Choroid plexus epithelial cell (primary cell): Measurements from ENCODE around the gene SLC35F4.
"Not testable (repeated sequence)": the region's sequence is repeated elsewhere in the genome, so short reads cannot be mapped to it uniquely, and the experiment has no call there.

ENCODE experiments used
- DNase-seq: peaks from one replicate; pipeline ENCODE4 v3.0.0-alpha.2; 2010; ENCODE audit warnings: low read depth
- H3K4me3 ChIP-seq: 2 replicates; pipeline ENCODE4 v1.5.1; 2011; ENCODE audit warnings: low read depth, mild to moderate bottlenecking, control low read depth, low read length, moderate library complexity
- TF ChIP-seq, protein P1 (sequence below): conservative IDR thresholded peaks from 2 replicates; pipeline ENCODE4 v1.5.1; 2011; ENCODE audit warnings: low read depth, mild to moderate bottlenecking, control low read depth, inconsistent platforms, low read length, moderate library complexity

SLC35F4 gene

DNA sequence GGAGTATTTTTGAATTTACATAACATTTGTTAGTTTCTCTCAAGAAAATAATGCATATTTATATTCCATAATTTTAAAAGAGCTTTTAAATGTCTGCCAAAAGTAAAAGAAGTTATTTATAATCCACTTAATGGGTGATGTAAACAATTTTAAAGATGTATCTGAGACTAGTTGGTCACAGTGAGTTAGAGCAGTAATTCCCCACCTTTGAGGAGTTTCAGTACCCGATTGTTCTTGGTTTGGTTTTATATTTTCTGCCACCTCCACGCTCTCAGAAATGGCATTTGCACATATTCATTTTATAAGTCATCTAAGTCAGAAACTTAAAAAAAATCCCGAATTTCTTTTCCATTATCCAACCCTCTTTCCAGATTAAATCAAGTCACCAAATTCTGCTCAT is 153.2 kb downstream of the SLC35F4 start:
- TF ChIP-seq, protein P1, sequence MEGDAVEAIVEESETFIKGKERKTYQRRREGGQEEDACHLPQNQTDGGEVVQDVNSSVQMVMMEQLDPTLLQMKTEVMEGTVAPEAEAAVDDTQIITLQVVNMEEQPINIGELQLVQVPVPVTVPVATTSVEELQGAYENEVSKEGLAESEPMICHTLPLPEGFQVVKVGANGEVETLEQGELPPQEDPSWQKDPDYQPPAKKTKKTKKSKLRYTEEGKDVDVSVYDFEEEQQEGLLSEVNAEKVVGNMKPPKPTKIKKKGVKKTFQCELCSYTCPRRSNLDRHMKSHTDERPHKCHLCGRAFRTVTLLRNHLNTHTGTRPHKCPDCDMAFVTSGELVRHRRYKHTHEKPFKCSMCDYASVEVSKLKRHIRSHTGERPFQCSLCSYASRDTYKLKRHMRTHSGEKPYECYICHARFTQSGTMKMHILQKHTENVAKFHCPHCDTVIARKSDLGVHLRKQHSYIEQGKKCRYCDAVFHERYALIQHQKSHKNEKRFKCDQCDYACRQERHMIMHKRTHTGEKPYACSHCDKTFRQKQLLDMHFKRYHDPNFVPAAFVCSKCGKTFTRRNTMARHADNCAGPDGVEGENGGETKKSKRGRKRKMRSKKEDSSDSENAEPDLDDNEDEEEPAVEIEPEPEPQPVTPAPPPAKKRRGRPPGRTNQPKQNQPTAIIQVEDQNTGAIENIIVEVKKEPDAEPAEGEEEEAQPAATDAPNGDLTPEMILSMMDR = no peak
- DNase-seq = no peak
- no peak overlapping the region for H3K4me3 ChIP-seq

DNA sequence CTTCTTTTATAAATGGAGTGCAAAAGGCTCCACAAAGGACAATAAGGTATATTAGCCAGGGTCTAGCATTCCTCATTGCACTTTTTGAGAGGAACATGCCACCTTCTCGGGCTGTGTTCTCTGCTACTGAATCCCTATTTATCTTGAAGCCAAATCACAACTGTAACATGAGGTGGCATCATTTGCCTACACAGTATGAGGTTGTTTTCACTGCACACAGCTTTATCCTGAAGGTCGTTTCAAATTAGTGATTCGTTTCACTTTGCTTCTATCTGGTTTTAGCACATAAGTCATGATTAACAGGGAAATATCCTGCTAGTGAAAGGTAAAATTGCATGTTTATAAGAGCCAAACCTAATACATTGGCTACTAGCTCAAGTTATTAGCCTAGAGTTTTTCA is 153.8 kb downstream of the SLC35F4 start:
- TF ChIP-seq, protein P1 = no peak
- H3K4me3 ChIP-seq = no peak overlapping the region
- DNase-seq = peak; percentile 2

GRCh38 chr14:57709909-57710308 is 156.0 kb downstream of the SLC35F4 start:
- H3K4me3 ChIP-seq = no peak overlapping the region
- TF ChIP-seq, protein P1 = no peak
- no peak for DNase-seq

GRCh38 chr14:57709086-57709485 is 156.8 kb downstream of the SLC35F4 start:
- H3K4me3 ChIP-seq, DNase-seq: not testable (repeated sequence)

GRCh38 chr14:57707219-57707618 is 158.7 kb downstream of the SLC35F4 start:
- DNase-seq = no peak
- TF ChIP-seq, protein P1 = no peak
- H3K4me3 ChIP-seq = no peak overlapping the region

- TF ChIP-seq, protein P1 = no peak
- DNase-seq = no peak
These were observed 161.1 kb downstream of the SLC35F4 start for GRCh38 chr14:57704763-57705162.

GRCh38 chr14:57699947-57700346 is 165.9 kb downstream of the SLC35F4 start:
- no peak for DNase-seq
- TF ChIP-seq, protein P1 = no peak
- no peak overlapping the region for H3K4me3 ChIP-seq

More at GRCh38 chr14:57704763-57705162, 161.1 kb downstream of the SLC35F4 start:
- no peak overlapping the region for H3K4me3 ChIP-seq

GRCh38 chr14:57692671-57693070 is 173.2 kb downstream of the SLC35F4 start:
- DNase-seq = peak; percentile 81
- no peak overlapping the region for H3K4me3 ChIP-seq
- TF ChIP-seq, protein P1 = peak; percentile 61
